ENCODE results near the gene MILR1. TPM values are rescaled to one million over a fixed set of nuclear protein-coding genes. Genes with fewer than 3 reads are reported as not detected.
"Not testable (repeated sequence)": the region's sequence is repeated elsewhere in the genome, so short reads cannot be mapped to it uniquely, and the experiment has no call there.

MILR1 gene
- total RNA-seq, 2 donors from 2014 or later = 10.0 to 28.8 TPM

DNA sequence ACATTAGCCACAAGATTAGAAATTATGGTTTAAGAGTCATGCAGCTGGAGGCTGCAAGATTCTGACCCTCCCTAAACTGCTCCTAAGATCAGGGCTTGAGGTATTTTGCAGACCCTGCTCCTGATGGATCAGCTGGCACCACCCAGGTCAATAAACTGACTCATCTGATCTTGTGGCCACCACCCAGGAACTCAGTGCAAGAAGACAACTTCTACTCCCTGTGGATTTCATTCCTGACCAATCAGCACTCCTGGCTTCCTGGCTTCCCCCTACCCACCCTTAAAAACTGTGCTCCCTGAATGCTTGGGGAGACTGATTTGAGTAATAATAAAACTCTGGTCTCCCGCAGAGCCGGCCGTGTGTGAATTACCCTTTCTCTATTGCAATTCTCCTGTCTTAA is 25.0 kb upstream of the MILR1 start:
- Histone ChIP-seq H3K9me3 (no peaks in the 10 kb centered on the region), H3K27me3 (replicated peaks; ENCODE audit: insufficient read depth) (no peaks in the 10 kb centered on the region), H3K4me1 (ENCODE audit: control insufficient read depth in 1 of 2, low read depth in 2 of 2) (peaks cover 0 to under 1% of the 10 kb centered on the region in 2 donors), H3K36me3 (no peaks in the 10 kb centered on the region), H3K27ac (no peak overlapping the region), H3K4me3 (no peak overlapping the region)
- ATAC-seq (ENCODE audit: insufficient number of reproducible peaks, low FRiP score, low read depth) = no peak
- TF ChIP-seq, protein P1, sequence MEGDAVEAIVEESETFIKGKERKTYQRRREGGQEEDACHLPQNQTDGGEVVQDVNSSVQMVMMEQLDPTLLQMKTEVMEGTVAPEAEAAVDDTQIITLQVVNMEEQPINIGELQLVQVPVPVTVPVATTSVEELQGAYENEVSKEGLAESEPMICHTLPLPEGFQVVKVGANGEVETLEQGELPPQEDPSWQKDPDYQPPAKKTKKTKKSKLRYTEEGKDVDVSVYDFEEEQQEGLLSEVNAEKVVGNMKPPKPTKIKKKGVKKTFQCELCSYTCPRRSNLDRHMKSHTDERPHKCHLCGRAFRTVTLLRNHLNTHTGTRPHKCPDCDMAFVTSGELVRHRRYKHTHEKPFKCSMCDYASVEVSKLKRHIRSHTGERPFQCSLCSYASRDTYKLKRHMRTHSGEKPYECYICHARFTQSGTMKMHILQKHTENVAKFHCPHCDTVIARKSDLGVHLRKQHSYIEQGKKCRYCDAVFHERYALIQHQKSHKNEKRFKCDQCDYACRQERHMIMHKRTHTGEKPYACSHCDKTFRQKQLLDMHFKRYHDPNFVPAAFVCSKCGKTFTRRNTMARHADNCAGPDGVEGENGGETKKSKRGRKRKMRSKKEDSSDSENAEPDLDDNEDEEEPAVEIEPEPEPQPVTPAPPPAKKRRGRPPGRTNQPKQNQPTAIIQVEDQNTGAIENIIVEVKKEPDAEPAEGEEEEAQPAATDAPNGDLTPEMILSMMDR (IDR thresholded peaks at IDR 0.05) = no peak
- no peak for DNase-seq (ENCODE audit: low spot score)

DNA sequence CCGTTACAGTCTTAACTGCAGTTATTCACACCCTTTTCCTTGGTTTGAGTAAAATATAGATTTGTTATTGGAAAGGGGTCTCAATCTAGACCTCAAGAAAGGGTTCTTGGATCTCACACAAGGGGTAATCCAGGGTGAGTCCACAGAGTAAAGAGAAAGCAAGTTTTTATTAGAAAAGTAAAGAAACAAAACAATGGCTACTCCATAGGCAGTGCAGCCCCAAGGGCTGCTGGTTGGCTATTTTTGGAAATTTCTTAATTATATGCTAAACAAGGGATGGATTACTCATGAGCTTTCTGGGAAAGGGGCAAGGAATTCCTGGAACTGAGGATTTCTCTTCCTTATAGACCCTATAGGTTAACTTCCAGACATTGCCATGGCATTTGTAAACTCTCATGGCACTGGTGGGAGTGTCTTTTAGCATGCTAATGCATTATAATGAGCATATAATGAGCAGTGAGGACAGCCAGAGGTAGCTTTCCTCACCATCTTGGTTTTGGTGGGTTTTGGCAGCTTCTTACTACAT is 24.5 kb upstream of the MILR1 start:
- no peak for DNase-seq (ENCODE audit: low spot score)
- H3K4me3 ChIP-seq = no peak overlapping the region
- no peaks in the 10 kb centered on the region for H3K27me3 ChIP-seq (replicated peaks; ENCODE audit: insufficient read depth)
- ATAC-seq (ENCODE audit: insufficient number of reproducible peaks, low FRiP score, low read depth) = no peak
- H3K27ac ChIP-seq = no peak overlapping the region
- H3K36me3 ChIP-seq = no peaks in the 10 kb centered on the region
- no peaks in the 10 kb centered on the region for H3K4me1 ChIP-seq (ENCODE audit: control insufficient read depth in 1 of 2, low read depth in 2 of 2)
- TF ChIP-seq, protein P1 (IDR thresholded peaks at IDR 0.05) = no peak
- no peaks in the 10 kb centered on the region for H3K9me3 ChIP-seq

DNA sequence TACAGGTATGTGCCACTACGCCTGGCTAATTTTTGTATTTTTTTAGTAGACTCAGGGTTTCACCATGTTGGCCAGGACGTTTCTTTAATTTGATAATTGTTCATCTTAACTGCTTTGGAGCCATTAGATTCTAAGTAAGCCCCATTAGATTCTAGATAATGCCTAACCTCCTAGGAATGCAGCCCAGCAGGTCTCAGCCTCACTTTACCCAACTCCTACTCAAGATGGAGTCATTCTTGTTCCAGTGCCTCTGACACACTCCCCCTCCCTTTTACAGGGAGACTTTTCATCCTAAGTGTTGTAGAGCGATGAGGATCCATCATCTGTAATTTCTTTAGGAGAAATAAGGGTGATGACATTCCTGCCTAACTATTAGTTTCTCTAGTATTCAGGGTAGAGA is 23.7 kb upstream of the MILR1 start:
- Histone ChIP-seq H3K27ac (no peak overlapping the region), H3K4me3 (no peak overlapping the region), H3K27me3 (replicated peaks; ENCODE audit: insufficient read depth) (no peaks in the 10 kb centered on the region), H3K36me3 (no peaks in the 10 kb centered on the region), H3K9me3 (no peaks in the 10 kb centered on the region), H3K4me1 (ENCODE audit: control insufficient read depth in 1 of 2, low read depth in 2 of 2) (no peaks in the 10 kb centered on the region)
- TF ChIP-seq, protein P1 (IDR thresholded peaks at IDR 0.05) = no peak
- ATAC-seq (ENCODE audit: insufficient number of reproducible peaks, low FRiP score, low read depth) (no peak), DNase-seq (ENCODE audit: low spot score) (no peak)

DNA sequence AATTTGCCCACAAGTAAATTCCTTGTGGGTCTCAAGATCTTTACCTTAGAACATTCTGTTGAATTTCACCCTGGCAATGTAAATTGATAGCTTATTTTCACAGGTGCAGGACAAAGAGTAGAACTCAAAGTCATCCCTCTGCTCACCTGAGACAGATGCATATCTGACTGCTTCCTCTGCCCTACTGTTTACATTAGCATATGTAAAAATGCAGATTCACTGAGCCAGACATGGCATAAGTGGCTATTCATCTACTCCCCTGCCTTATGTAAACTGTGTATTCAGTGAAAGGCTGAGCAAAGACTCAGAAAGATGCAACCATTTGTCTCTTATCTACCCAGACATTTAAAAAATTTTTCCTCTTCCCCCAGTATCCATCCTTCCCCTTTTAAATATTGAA is 22.3 kb upstream of the MILR1 start:
- TF ChIP-seq, protein P1 (IDR thresholded peaks at IDR 0.05) = no peak
- Histone ChIP-seq H3K9me3 (no peaks in the 10 kb centered on the region), H3K4me3 (no peak overlapping the region), H3K36me3 (no peaks in the 10 kb centered on the region), H3K27ac (no peak overlapping the region), H3K27me3 (replicated peaks; ENCODE audit: insufficient read depth) (no peaks in the 10 kb centered on the region), H3K4me1 (ENCODE audit: control insufficient read depth in 1 of 2, low read depth in 2 of 2) (no peaks in the 10 kb centered on the region)
- no peak for DNase-seq (ENCODE audit: low spot score)
- no peak for ATAC-seq (ENCODE audit: insufficient number of reproducible peaks, low FRiP score, low read depth)

DNA sequence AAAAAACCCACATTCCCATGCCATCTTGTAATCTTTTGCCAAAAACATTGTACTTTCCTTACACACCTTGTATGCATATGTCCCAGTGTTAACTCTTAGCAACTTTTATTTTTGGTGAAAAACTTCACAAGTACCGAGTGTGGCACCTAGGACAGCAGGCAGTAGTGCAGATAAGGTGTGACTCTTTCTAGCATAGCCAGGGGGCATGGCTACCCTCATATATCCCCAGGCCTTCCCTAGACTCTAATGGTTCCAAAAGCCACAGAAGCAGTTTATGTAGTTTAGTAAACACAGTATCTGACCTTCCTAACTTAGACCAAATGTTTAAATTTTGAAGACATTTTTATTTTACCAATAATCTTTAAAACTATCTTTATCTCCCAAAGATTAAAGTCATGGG is 20.5 kb upstream of the MILR1 start:
- DNase-seq (ENCODE audit: low spot score) = no peak
- TF ChIP-seq, protein P1 (IDR thresholded peaks at IDR 0.05) = no peak
- no peaks in the 10 kb centered on the region for H3K36me3 ChIP-seq
- no peaks in the 10 kb centered on the region for H3K9me3 ChIP-seq
- no peaks in the 10 kb centered on the region for H3K27me3 ChIP-seq (replicated peaks; ENCODE audit: insufficient read depth)
- no peak for ATAC-seq (ENCODE audit: insufficient number of reproducible peaks, low FRiP score, low read depth)
- no peak overlapping the region for H3K27ac ChIP-seq
- no peaks in the 10 kb centered on the region for H3K4me1 ChIP-seq (ENCODE audit: control insufficient read depth in 1 of 2, low read depth in 2 of 2)
- H3K4me3 ChIP-seq = no peak overlapping the region

DNA sequence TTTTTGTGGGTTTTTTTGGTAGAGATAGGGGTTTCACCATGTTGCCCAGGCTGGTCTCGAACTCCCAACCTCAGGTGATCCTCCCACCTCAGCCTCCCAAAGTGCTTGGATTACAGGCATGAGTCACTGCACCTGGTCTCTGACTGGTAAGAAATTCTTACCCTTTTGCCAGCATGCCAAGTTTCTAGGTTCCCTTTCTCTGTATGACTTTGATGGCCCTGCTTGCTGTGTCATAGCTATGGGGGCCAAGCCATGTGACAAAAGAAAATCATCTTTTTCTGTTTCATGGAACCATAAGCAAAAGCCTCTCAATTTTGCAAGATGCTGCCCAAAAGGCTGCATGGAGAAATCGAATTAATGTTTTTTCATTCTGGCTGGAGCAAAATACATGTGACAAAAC is 18.9 kb upstream of the MILR1 start:
- not testable (repeated sequence) for H3K4me1 ChIP-seq (ENCODE audit: control insufficient read depth in 1 of 2, low read depth in 2 of 2); ATAC-seq (ENCODE audit: insufficient number of reproducible peaks, low FRiP score, low read depth); DNase-seq (ENCODE audit: low spot score); H3K9me3 ChIP-seq; H3K36me3 ChIP-seq; H3K4me3 ChIP-seq; H3K27me3 ChIP-seq (replicated peaks; ENCODE audit: insufficient read depth); H3K27ac ChIP-seq

All from thoracic aorta (tissue), 2 donors.